HEK293 (cell line): ENCODE measurements around the gene MEGF8.

ENCODE experiments used
- CTCF ChIA-PET: fragments of 350-600 bp; formaldehyde crosslinking; extraction: SDS; loops from one replicate; lab custom pipeline; 2021; ENCODE audit warnings: antibody characterized with exemption; lab: Yijun Ruan, JAX
- POLR2A ChIA-PET: fragments of 300-600 bp; formaldehyde crosslinking; extraction: SDS; loops from one replicate; lab custom pipeline; 2020; ENCODE audit warnings: antibody characterized with exemption, inconsistent platforms; lab: Yijun Ruan, JAX
- H3K27ac ChIP-seq: fragments of 200-500 bp; sonication (Bioruptor generic); 2 replicates; pipeline ENCODE4 v1.5.1; 2014; ENCODE audit warnings: low read depth, low read length, control low read depth, inconsistent platforms; ENCODE audit errors: extremely low read depth
- H3K36me3 ChIP-seq, 2 experiments: fragments of 200-500 bp in 1 of 2; sonication (Bioruptor generic) in 1 of 2; 1 replicate in 1 of 2; 2 replicates in 1 of 2; pipeline ENCODE4 v1.5.1; 2014 to 2017; ENCODE audit warnings: inconsistent platforms in 2 of 2, low read length in 2 of 2; ENCODE audit not compliant: control insufficient read depth in 2 of 2, insufficient read depth in 1 of 2
- H3K4me1 ChIP-seq: fragments of 200-500 bp; sonication (Bioruptor generic); 2 replicates; pipeline ENCODE4 v1.5.1; 2014; ENCODE audit warnings: mild to moderate bottlenecking, low read length, inconsistent platforms; ENCODE audit not compliant: control insufficient read depth, insufficient read depth
- H3K4me3 ChIP-seq: 2 replicates; pipeline ENCODE4 v1.5.1; 2011; ENCODE audit warnings: low read depth, mild to moderate bottlenecking, control low read depth, low read length, moderate library complexity
- H3K9me3 ChIP-seq: fragments of 200-500 bp; sonication (Bioruptor generic); 2 replicates; pipeline ENCODE4 v1.5.1; 2014; ENCODE audit warnings: low read depth, low read length, inconsistent platforms; ENCODE audit not compliant: control insufficient read depth, insufficient read depth
- BCL11B ChIP-seq: fragments of 450-650 bp; formaldehyde crosslinking; IDR thresholded peaks from 2 replicates; pipeline ENCODE4 v1.5.1; 2016; ENCODE audit warnings: low read depth, missing biosample characterization, missing genetic modification characterization
- MEIS1 ChIP-seq: sonication (generic); formaldehyde crosslinking; IDR thresholded peaks from 2 replicates; pipeline ENCODE4 v1.8.1; 2022; ENCODE audit warnings: missing genetic modification reagents, mild to moderate bottlenecking, borderline replicate concordance
- ZNF121 ChIP-seq: fragments of 450-650 bp; formaldehyde crosslinking; IDR thresholded peaks from 2 replicates; pipeline ENCODE4 v1.5.1; 2016; ENCODE audit warnings: missing biosample characterization, missing genetic modification characterization
- ZNF133 ChIP-seq: fragments of 450-650 bp; formaldehyde crosslinking; IDR thresholded peaks from 2 replicates; pipeline ENCODE4 v1.5.1; 2016; ENCODE audit warnings: missing biosample characterization, missing genetic modification characterization
- ZNF175 ChIP-seq: fragments of 450-650 bp; formaldehyde crosslinking; IDR thresholded peaks from 2 replicates; pipeline ENCODE4 v1.5.1; 2016; ENCODE audit warnings: missing biosample characterization, missing genetic modification characterization
- ZNF211 ChIP-seq: fragments of 450-650 bp; formaldehyde crosslinking; IDR thresholded peaks from 2 replicates; pipeline ENCODE4 v1.5.1; 2016; ENCODE audit warnings: low read depth, missing biosample characterization, missing genetic modification characterization
- ZNF274 ChIP-seq, 2 experiments: fragments of 200-500 bp in 1 of 2; fragments of 450-650 bp in 1 of 2; sonication (Bioruptor generic) in 1 of 2; formaldehyde crosslinking in 1 of 2; IDR thresholded peaks; 2 replicates each; pipeline versions ENCODE4 v1.5.1 to v1.6.1; 2014 to 2016; ENCODE audit warnings: borderline replicate concordance in 1 of 2, inconsistent platforms in 1 of 2, low read length in 1 of 2, missing biosample characterization in 1 of 2, missing genetic modification characterization in 1 of 2
- ZNF324 ChIP-seq: fragments of 450-650 bp; formaldehyde crosslinking; IDR thresholded peaks from 2 replicates; pipeline ENCODE4 v1.5.1; 2016; ENCODE audit warnings: missing biosample characterization, missing genetic modification characterization
- ZNF37A ChIP-seq: fragments of 450-650 bp; IDR thresholded peaks from 2 replicates; pipeline ENCODE4 v1.5.1; 2018; ENCODE audit warnings: missing biosample characterization, missing genetic modification characterization
- ZNF48 ChIP-seq: fragments of 450-650 bp; formaldehyde crosslinking; IDR thresholded peaks from 2 replicates; pipeline ENCODE4 v1.5.1; 2016; ENCODE audit warnings: missing biosample characterization, missing genetic modification characterization
- ZNF560 ChIP-seq: fragments of 450-650 bp; formaldehyde crosslinking; IDR thresholded peaks from 2 replicates; pipeline ENCODE4 v1.5.1; 2017; ENCODE audit warnings: missing biosample characterization, missing genetic modification characterization, borderline replicate concordance
- ZNF768 ChIP-seq: fragments of 450-650 bp; formaldehyde crosslinking; IDR thresholded peaks from 2 replicates; pipeline ENCODE4 v1.5.1; 2018; ENCODE audit warnings: missing biosample characterization, mild to moderate bottlenecking, missing genetic modification characterization
- TF ChIP-seq, protein P1 (sequence below): fragments of 450-650 bp; formaldehyde crosslinking; IDR thresholded peaks from 2 replicates; pipeline ENCODE4 v1.5.1; 2016; ENCODE audit warnings: missing biosample characterization, missing genetic modification characterization
- TF ChIP-seq, protein P2 (sequence below): fragments of 450-650 bp; formaldehyde crosslinking; IDR thresholded peaks from 2 replicates; pipeline ENCODE4 v1.5.1; 2017; ENCODE audit warnings: missing biosample characterization, mild to moderate bottlenecking, missing genetic modification characterization, moderate library complexity
- TF ChIP-seq, protein P3 (sequence below): fragments of 450-650 bp; formaldehyde crosslinking; IDR thresholded peaks from 2 replicates; pipeline ENCODE4 v1.5.1; 2016; ENCODE audit warnings: missing biosample characterization, missing genetic modification characterization
- TF ChIP-seq, protein P4 (sequence below): fragments of 450-650 bp; formaldehyde crosslinking; optimal IDR thresholded peaks from 2 replicates; pipeline ENCODE3; 2016; ENCODE audit warnings: missing biosample characterization, mild to moderate bottlenecking, missing genetic modification characterization
- TF ChIP-seq, protein P5 (sequence below): fragments of 450-650 bp; formaldehyde crosslinking; IDR thresholded peaks from 2 replicates; pipeline ENCODE4 v1.5.1; 2016; ENCODE audit warnings: missing biosample characterization, missing genetic modification characterization

MEGF8 gene

DNA sequence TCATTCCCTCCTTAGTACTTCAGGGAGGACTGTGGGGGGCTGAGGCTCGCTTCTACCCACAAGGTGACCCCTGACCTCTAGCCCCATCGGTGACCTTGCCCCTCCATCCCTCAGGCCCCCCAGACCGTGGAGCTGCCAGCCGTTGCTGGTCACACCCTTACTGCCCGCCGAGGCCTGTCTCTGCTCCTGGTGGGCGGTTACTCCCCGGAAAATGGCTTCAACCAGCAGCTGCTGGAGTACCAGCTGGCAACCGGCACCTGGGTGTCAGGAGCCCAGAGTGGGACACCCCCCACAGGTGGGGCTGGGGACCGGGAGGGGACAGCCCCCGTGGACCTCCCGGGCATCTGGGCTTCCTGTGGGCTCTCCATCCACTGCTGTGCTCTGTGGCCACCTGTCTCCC lies 31.9 kb downstream of the MEGF8 start:
- CTCF ChIA-PET = interaction anchor here (0.7 to 1.2 kb wide), 3 partner anchors 15 to 61 kb away, joined by 3 to 4 read pairs (median 3); no protein-coding TSS in a partner anchor

DNA sequence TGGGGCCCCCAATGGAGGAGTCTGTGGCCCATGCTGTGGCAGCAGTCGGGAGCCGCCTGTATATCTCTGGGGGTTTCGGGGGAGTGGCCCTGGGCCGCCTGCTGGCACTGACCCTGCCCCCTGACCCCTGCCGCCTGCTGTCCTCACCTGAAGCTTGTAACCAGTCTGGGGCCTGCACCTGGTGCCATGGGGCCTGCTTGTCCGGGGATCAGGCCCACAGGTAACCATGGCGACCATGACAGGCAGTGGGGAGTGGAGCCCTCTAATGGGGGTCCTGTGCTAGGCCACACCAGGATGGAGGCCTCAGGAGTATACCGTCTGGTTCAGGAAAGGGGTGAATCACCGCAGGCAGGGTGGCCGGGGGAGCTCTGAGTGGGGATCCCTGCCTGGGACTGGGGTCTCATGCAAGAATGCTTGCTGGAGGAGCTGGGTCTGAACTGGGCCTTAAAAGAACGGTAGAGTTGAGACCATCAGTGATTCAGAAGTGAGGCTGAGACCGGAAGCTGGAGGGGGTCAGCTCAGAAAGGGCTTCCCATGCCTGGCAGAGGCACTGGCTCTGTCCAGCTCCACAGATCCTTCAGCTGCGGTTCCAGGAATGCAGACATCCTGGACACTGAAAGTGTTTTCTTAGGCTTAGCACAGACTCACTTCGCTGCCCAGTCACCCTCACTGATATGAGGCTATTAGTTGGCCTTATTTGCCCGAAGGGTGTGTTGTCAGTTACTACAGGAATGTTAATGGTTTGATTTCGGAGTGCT lies 35.5 kb downstream of the MEGF8 start:
- Histone ChIP-seq H3K4me1 (no peaks in the 10 kb centered on the region), H3K4me3 (no peak overlapping the region), H3K36me3 (peaks cover 42 to 75% of the 10 kb centered on the region in 2 experiments), H3K9me3 (no peaks in the 10 kb centered on the region), H3K27ac (no peak overlapping the region)
- CTCF ChIA-PET = interaction anchor here (0.7 to 1.0 kb wide), 5 partner anchors 13 to 177 kb away, joined by 3 to 5 read pairs (median 4); no protein-coding TSS in a partner anchor
- POLR2A ChIA-PET = interaction anchor here (0.7 kb wide), 1 partner anchor 116 kb away, joined by 5 read pairs; no protein-coding TSS in a partner anchor
- TF ChIP-seq MEIS1 (CRISPR knock-in tag) = no peak
- TF ChIP-seq, protein P1, sequence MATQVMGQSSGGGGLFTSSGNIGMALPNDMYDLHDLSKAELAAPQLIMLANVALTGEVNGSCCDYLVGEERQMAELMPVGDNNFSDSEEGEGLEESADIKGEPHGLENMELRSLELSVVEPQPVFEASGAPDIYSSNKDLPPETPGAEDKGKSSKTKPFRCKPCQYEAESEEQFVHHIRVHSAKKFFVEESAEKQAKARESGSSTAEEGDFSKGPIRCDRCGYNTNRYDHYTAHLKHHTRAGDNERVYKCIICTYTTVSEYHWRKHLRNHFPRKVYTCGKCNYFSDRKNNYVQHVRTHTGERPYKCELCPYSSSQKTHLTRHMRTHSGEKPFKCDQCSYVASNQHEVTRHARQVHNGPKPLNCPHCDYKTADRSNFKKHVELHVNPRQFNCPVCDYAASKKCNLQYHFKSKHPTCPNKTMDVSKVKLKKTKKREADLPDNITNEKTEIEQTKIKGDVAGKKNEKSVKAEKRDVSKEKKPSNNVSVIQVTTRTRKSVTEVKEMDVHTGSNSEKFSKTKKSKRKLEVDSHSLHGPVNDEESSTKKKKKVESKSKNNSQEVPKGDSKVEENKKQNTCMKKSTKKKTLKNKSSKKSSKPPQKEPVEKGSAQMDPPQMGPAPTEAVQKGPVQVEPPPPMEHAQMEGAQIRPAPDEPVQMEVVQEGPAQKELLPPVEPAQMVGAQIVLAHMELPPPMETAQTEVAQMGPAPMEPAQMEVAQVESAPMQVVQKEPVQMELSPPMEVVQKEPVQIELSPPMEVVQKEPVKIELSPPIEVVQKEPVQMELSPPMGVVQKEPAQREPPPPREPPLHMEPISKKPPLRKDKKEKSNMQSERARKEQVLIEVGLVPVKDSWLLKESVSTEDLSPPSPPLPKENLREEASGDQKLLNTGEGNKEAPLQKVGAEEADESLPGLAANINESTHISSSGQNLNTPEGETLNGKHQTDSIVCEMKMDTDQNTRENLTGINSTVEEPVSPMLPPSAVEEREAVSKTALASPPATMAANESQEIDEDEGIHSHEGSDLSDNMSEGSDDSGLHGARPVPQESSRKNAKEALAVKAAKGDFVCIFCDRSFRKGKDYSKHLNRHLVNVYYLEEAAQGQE (tag by site-specific recombination) = peak; percentile 61

More for the DNA sequence above, 31.9 kb downstream of the MEGF8 start:
- POLR2A ChIA-PET = interaction anchor here (0.6 kb wide), 1 partner anchor 16 kb away, joined by 5 read pairs; no protein-coding TSS in a partner anchor
- H3K4me1 ChIP-seq = no peaks in the 10 kb centered on the region
- peaks cover 37 to 83% of the 10 kb centered on the region in 2 experiments for H3K36me3 ChIP-seq
- 0 out of 2 replicates have a peak, but pooled peaks have one; percentile 49 for TF ChIP-seq BCL11B (tag by site-specific recombination)
- TF ChIP-seq, protein P2, sequence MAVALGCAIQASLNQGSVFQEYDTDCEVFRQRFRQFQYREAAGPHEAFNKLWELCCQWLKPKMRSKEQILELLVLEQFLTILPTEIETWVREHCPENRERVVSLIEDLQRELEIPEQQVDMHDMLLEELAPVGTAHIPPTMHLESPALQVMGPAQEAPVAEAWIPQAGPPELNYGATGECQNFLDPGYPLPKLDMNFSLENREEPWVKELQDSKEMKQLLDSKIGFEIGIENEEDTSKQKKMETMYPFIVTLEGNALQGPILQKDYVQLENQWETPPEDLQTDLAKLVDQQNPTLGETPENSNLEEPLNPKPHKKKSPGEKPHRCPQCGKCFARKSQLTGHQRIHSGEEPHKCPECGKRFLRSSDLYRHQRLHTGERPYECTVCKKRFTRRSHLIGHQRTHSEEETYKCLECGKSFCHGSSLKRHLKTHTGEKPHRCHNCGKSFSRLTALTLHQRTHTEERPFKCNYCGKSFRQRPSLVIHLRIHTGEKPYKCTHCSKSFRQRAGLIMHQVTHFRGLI = no peak
- H3K9me3 ChIP-seq = no peaks in the 10 kb centered on the region
- no peak overlapping the region for H3K4me3 ChIP-seq
- no peak overlapping the region for H3K27ac ChIP-seq

DNA sequence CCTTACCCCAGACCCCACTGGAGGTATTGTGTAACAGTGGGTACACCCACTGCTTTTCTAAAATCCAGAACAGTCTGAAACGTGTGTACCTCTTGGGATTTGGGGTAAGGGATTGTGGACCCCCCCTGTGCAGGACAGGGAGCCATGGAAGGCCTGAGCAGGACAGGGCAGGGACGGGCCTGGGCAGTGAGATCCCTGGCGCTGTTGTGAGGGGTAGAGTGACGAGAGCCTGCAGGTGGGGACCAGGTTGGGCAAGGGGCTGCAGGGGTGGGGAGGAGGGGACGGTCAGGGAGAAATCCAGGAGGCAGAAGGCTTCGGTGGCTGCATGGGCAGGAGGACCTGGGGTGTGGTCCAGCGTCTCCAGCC lies 36.1 kb downstream of the MEGF8 start:
- Histone ChIP-seq H3K9me3 (no peaks in the 10 kb centered on the region), H3K27ac (no peak overlapping the region), H3K36me3 (peaks cover 45 to 72% of the 10 kb centered on the region in 2 experiments), H3K4me1 (0 out of 2 replicates have a peak, but pooled peaks cover under 1% of the 10 kb centered on the region), H3K4me3 (no peak overlapping the region)
- TF ChIP-seq ZNF768 (tag by site-specific recombination) = no peak
- TF ChIP-seq ZNF121 (tag by site-specific recombination) = peak; percentile 89; the same call in 1 of the 2 replicates
- POLR2A ChIA-PET = no interaction called here
- CTCF ChIA-PET = interaction anchor here (0.7 to 1.0 kb wide), 3 partner anchors 13 to 28 kb away, joined by 3 to 4 read pairs (median 4); no protein-coding TSS in a partner anchor

DNA sequence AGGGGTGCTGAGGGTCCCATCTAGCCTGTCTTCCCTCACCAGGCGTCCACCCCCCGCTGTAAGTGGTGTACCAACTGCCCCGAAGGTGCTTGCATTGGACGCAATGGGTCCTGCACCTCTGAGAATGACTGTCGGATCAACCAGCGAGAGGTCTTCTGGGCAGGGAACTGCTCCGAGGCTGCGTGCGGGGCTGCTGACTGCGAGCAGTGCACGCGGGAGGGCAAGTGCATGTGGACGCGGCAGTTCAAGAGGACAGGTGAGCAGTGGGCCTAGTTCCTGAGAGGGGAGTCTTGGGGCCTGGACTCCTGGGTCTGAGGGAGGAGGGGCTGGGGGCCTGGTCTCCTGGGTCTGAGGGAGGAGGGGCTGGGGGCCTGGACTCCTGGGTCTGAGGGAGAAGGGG lies 36.9 kb downstream of the MEGF8 start:
- peaks cover 45 to 68% of the 10 kb centered on the region in 2 experiments for H3K36me3 ChIP-seq
- no peaks in the 10 kb centered on the region for H3K9me3 ChIP-seq
- ChIA-PET POLR2A (no interaction called here), CTCF (interaction anchor here (0.7 kb wide), 1 partner anchor 29 kb away, joined by 3 read pairs; no protein-coding TSS in a partner anchor)
- H3K27ac ChIP-seq = no peak overlapping the region
- 0 out of 2 replicates have a peak, but pooled peaks cover 3% of the 10 kb centered on the region for H3K4me1 ChIP-seq
- H3K4me3 ChIP-seq = no peak overlapping the region
- TF ChIP-seq, protein P3, sequence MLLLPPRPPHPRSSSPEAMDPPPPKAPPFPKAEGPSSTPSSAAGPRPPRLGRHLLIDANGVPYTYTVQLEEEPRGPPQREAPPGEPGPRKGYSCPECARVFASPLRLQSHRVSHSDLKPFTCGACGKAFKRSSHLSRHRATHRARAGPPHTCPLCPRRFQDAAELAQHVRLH = no peak
- TF ChIP-seq ZNF324 (tag by site-specific recombination) = no peak
- TF ChIP-seq ZNF133 (tag by site-specific recombination) = no peak
- TF ChIP-seq, protein P4, sequence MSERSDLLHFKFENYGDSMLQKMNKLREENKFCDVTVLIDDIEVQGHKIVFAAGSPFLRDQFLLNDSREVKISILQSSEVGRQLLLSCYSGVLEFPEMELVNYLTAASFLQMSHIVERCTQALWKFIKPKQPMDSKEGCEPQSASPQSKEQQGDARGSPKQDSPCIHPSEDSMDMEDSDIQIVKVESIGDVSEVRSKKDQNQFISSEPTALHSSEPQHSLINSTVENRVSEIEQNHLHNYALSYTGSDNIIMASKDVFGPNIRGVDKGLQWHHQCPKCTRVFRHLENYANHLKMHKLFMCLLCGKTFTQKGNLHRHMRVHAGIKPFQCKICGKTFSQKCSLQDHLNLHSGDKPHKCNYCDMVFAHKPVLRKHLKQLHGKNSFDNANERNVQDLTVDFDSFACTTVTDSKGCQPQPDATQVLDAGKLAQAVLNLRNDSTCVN = no peak
- TF ChIP-seq, protein P5, sequence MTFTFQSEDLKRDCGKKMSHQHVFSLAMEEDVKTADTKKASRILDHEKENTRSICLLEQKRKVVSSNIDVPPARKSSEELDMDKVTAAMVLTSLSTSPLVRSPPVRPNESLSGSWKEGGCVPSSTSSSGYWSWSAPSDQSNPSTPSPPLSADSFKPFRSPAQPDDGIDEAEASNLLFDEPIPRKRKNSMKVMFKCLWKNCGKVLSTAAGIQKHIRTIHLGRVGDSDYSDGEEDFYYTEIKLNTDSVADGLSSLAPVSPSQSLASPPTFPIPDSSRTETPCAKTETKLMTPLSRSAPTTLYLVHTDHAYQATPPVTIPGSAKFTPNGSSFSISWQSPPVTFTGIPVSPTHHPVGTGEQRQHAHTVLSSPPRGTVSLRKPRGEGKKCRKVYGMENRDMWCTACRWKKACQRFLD (tag by site-specific recombination) = no peak
- no peak for TF ChIP-seq ZNF48 (tag by site-specific recombination)
- TF ChIP-seq ZNF175 (tag by site-specific recombination) = no peak
- no peak for TF ChIP-seq ZNF274 (IDR thresholded peaks at IDR 0.05; ENCODE audit: low read length)
- TF ChIP-seq ZNF274 (tag by site-specific recombination; IDR thresholded peaks at IDR 0.05; ENCODE audit: borderline replicate concordance) = no peak
- TF ChIP-seq ZNF560 = no peak
- no peak for TF ChIP-seq ZNF211 (tag by site-specific recombination)
- no peak for TF ChIP-seq ZNF37A (tag by site-specific recombination)
